Calu3 (cell line): ENCODE results near the gene CPA4. TPM values are rescaled to one million over a fixed set of nuclear protein-coding genes. Genes with fewer than 3 reads are reported as not detected.

Experiments used
- BruUV-seq: library from RNA; stranded (reverse); fragments of 400-500 nt; replicated peaks from 2 replicates; lab custom pipeline; 2021; lab: Mats Ljungman, UMichigan
- CTCF ChIA-PET: fragments of 300-600 bp; sonication (Branson Sonifier 250); formaldehyde crosslinking; loops from one replicate; lab custom pipeline; 2022; ENCODE audit warnings: antibody characterized with exemption; lab: Charles Lee
- DNase-seq: peaks from one replicate; pipeline ENCODE4 v3.0.0; 2022
- H3K27ac Mint-ChIP-seq: one replicate; pipeline ENCODE4 v1.8.0; 2022; ENCODE audit warnings: mixed read lengths; ENCODE audit not compliant: unreplicated experiment
- H3K27me3 Mint-ChIP-seq: one replicate; pipeline ENCODE4 v1.8.0; 2022; ENCODE audit warnings: mixed read lengths; ENCODE audit not compliant: unreplicated experiment
- H3K36me3 Mint-ChIP-seq: one replicate; pipeline ENCODE4 v1.8.0; 2022; ENCODE audit warnings: mild to moderate bottlenecking, moderate library complexity, mixed read lengths; ENCODE audit not compliant: insufficient read depth, unreplicated experiment
- H3K4me1 Mint-ChIP-seq: one replicate; pipeline ENCODE4 v1.8.0; 2022; ENCODE audit warnings: mild to moderate bottlenecking, low read depth, mixed read lengths; ENCODE audit not compliant: unreplicated experiment
- H3K4me3 Mint-ChIP-seq: one replicate; pipeline ENCODE4 v1.8.0; 2022; ENCODE audit warnings: mild to moderate bottlenecking, low read depth, moderate library complexity, mixed read lengths; ENCODE audit not compliant: unreplicated experiment
- H3K9me3 Mint-ChIP-seq: one replicate; pipeline ENCODE4 v1.8.0; 2022; ENCODE audit warnings: low read depth, mixed read lengths; ENCODE audit not compliant: unreplicated experiment
- CTCF ChIP-seq: fragments of 200-600 bp; IDR thresholded peaks from one replicate; pipeline ENCODE4 v1.8.0; 2022; ENCODE audit warnings: antibody characterized with exemption; ENCODE audit not compliant: unreplicated experiment
- intact Hi-C: fragments of 100-400 bp; cut with micrococcal nuclease; formaldehyde crosslinking; loops from one replicate; pipeline ENCODE4 v1.10.0; 2022; ENCODE audit not compliant: unreplicated experiment
- total RNA-seq: library from RNA; stranded (reverse); gene quantifications from 2 replicates; pipeline ENCODE4 v1.2.3, GENCODE V29; 2022

CPA4 gene
- total RNA-seq, 1 experiment from 2014 or later, result not detected

DNA sequence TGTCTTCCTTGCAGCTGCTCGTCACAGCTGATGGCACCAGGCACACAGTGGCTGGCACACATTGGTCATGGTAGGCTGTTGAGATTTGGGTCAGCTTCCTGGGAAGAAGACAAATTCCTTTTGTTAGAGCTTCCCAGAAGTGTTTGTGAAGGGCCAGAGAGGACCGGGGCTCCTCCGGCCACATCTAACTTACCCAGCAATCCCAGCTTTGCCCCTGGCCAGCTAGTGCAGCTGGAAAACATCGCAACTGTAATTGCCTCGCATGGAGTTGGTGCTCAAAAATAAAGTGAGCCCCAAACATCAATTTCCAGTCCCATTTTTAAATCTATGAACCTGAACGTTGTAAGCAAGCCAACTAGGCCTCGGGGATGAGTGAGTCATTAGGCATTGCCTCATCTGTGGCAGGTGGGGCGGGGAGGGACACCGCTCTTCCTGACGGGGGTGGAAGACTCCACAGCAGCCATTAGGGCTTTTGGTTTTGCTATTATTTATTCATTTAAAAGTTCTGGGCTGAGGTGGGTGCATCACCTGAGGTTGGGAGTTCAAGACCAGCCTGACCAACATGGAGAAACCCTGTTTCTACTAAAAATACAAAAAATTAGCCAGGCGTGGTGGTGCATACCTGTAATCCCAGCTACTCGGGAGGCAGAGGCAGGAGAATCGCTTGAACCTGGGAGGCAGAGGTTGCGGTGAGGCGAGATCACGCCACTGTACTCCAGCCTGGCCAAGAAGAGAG is 64.1 kb downstream of the CPA4 start:
- peak; percentile 76 for DNase-seq
- H3K27me3 Mint-ChIP-seq, result peaks cover under 1% of the 10 kb centered on the region

GRCh38 chr7:130358471-130358870 is 65.5 kb downstream of the CPA4 start:
- H3K27ac Mint-ChIP-seq, result no peak overlapping the region
- H3K4me1 Mint-ChIP-seq, result peaks cover 40% of the 10 kb centered on the region
- intact Hi-C loops, result no loop called here
- no peak overlapping the region for H3K4me3 Mint-ChIP-seq
- no peaks in the 10 kb centered on the region for H3K27me3 Mint-ChIP-seq
- peaks cover 6% of the 10 kb centered on the region for H3K36me3 Mint-ChIP-seq
- no peak for TF ChIP-seq CTCF
- DNase-seq, result no peak
- peaks cover 7% of the 10 kb centered on the region for H3K9me3 Mint-ChIP-seq
- no TSS peak for BruUV-seq
- CTCF ChIA-PET, result no interaction called here

More for the DNA sequence above, 64.1 kb downstream of the CPA4 start:
- Mint-ChIP-seq H3K27ac (peak overlapping the region; percentile 43), H3K4me1 (peaks cover 43% of the 10 kb centered on the region), H3K9me3 (peaks cover 7% of the 10 kb centered on the region), H3K4me3 (peak overlapping the region; percentile 12), H3K36me3 (peaks cover 6% of the 10 kb centered on the region)
- intact Hi-C loops, result no loop called here
- no peak for TF ChIP-seq CTCF
- CTCF ChIA-PET, result interaction anchor here (0.6 to 1.1 kb wide), 3 partner anchors 56 to 884 kb away, joined by 4 to 5 read pairs (median 4); no protein-coding TSS in a partner anchor
- BruUV-seq, result no TSS peak

- BruUV-seq, result no TSS peak
- CTCF ChIA-PET, result no interaction called here
- H3K27me3 Mint-ChIP-seq, result no peaks in the 10 kb centered on the region
- H3K9me3 Mint-ChIP-seq, result peaks cover 7% of the 10 kb centered on the region
- no peak overlapping the region for H3K4me3 Mint-ChIP-seq
- no peak for DNase-seq
- peaks cover 40% of the 10 kb centered on the region for H3K4me1 Mint-ChIP-seq
- TF ChIP-seq CTCF, result no peak
- no peak overlapping the region for H3K27ac Mint-ChIP-seq
- intact Hi-C loops, result no loop called here
- H3K36me3 Mint-ChIP-seq, result peaks cover 6% of the 10 kb centered on the region
Observed at GRCh38 chr7:130359276-130359857, 66.4 kb downstream of the CPA4 start.

DNA sequence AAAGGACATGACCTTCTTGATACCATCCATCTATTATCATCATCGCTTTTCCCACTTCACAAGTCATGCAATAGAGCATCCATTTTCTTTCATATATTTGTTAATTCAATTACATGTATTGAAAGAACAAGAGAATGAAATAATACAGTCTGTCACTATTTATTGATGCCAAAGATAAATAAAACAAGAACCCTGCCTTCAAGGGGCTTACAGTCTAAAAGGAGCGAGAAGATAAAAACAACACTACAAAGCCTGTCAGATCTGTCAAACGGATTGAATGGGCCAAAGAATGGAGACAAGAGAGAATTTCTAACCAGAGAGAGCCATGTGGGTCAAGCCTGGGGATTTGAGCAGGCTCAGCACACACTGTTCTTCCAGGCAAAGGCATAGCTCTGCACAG is 67.6 kb downstream of the CPA4 start:
- CTCF ChIA-PET, result no interaction called here
- Mint-ChIP-seq H3K4me3 (no peak overlapping the region), H3K36me3 (peaks cover 6% of the 10 kb centered on the region), H3K27ac (no peak overlapping the region), H3K9me3 (peaks cover 7% of the 10 kb centered on the region), H3K4me1 (peaks cover 35% of the 10 kb centered on the region), H3K27me3 (no peaks in the 10 kb centered on the region)
- no peak for TF ChIP-seq CTCF
- DNase-seq, result no peak
- intact Hi-C loops, result no loop called here
- no TSS peak for BruUV-seq
